Stimulated activated CD8-positive, alpha-beta memory T cell treated with anti-CD3 and anti-CD28 coated beads, Interleukin-15, amount 100 ng/mL, for 48 hours (primary cell): ENCODE measurements around the gene WNT1.

ENCODE experiments used
- DNase-seq, 2 donors: peaks; one replicate each; pipeline ENCODE4 v3.0.0-alpha.2; 2020; ENCODE audit warnings: low read depth in 2 of 2

The WNT1 gene

GRCh38 chr12:49028666-49029275 lies 50.6 kb downstream of the WNT1 start:
- DNase-seq: no peak

GRCh38 chr12:49030119-49030518 lies 52.0 kb downstream of the WNT1 start:
- DNase-seq: no peak

DNA sequence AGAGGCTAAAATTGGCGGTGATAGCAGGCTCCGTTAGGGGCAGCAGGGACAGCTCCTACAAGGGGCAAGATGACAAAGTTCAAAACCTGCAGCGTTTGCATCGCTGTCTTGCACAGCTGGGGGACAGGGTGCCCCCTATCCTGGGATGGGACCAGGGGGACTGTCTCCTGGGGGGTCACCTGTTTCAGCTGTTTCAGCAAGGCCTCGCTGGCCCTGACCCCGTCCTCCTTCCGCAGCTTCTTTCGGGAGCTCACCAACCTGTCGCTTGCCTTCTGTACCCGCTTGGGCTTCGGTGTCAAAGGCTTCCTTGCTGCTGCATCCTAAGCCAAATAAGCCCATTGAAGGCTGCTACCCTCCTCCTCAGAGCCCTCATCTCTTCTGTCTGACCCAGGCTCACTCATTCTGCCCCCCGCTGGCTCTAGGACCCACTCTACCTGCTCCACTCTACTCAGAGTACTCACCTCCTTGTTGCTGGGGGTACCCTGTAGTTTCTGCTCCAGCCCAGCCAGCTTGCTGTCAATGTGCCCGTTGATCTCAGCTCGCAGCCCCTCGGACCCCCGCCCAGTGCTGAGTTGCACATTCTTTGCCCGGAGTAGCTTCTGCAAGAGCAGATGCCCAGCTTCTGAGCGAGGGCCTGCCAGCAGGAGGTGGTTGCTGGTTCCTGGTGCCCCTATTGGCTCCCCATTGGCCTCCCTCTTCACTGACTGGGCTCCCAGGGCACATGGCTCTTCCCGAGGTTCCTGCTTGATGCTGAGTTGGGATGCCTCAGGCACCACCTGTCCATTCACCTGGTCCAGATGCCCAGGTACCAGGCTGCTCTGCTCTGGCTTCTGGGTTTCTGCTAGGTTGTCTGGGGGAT lies 52.8 kb downstream of the WNT1 start:
- no peak for DNase-seq

GRCh38 chr12:49031573-49032161 lies 53.5 kb downstream of the WNT1 start:
- no peak for DNase-seq
